K562 (cell line): ENCODE results near the gene UBASH3A.

Source experiments
- ADNP ChIP-seq: fragments of 200-800 bp; sonication (Bioruptor generic); IDR thresholded peaks from 2 replicates; pipeline ENCODE4 v1.6.1; 2016; ENCODE audit warnings: missing genetic modification characterization, missing compliant biosample characterization
- BACH1 ChIP-seq: fragments of 200-800 bp; sonication (Bioruptor generic); IDR thresholded peaks from 2 replicates; pipeline ENCODE4 v1.6.1; 2016; ENCODE audit warnings: missing genetic modification characterization, missing compliant biosample characterization
- E2F3 ChIP-seq: fragments of 250-450 bp; sonication (Bioruptor Pico); IDR thresholded peaks from 2 replicates; pipeline ENCODE4 v1.4.0; 2020; ENCODE audit warnings: mild to moderate bottlenecking
- ZKSCAN1 ChIP-seq: fragments of 150-350 bp; IDR thresholded peaks from 2 replicates; pipeline ENCODE4 v1.6.1; 2016; ENCODE audit warnings: low read depth, low read length
- TF ChIP-seq, protein P1 (sequence below): sonication (generic); formaldehyde crosslinking; IDR thresholded peaks from 2 replicates; pipeline ENCODE4 v1.8.0; 2023; ENCODE audit warnings: missing genetic modification reagents, mild to moderate bottlenecking, borderline replicate concordance

DNA sequence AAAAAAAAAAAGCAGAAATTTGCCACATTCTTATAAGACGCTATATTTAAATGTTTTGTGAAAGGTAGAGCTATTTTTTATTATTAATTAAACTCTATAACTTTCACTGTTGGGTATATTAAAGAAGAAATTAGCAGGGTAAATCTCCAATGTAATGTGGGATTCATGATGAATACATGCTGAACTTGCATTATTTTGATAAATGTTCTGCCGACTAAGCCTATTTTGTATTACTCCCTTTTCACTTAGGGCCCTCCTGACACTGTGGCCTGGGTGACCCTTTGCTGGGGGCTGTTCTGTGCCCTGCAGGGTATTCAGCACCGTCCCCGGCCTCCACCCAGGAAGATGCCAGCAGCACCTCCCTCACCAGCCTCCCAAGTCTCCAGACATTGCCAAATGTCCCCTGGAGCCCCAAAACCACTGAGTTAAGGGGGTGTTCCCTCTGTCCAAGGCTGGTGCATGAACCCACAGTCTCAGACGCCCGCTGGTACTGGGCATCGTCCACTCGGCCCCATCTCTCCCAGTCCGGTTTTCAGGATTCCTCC is 69.9 kb downstream of the UBASH3A start:
- TF ChIP-seq E2F3 (CRISPR knock-in tag) (no peak), ZKSCAN1 (no peak), BACH1 (tag) (no peak), ADNP (tag) (no peak)
- TF ChIP-seq, protein P1, sequence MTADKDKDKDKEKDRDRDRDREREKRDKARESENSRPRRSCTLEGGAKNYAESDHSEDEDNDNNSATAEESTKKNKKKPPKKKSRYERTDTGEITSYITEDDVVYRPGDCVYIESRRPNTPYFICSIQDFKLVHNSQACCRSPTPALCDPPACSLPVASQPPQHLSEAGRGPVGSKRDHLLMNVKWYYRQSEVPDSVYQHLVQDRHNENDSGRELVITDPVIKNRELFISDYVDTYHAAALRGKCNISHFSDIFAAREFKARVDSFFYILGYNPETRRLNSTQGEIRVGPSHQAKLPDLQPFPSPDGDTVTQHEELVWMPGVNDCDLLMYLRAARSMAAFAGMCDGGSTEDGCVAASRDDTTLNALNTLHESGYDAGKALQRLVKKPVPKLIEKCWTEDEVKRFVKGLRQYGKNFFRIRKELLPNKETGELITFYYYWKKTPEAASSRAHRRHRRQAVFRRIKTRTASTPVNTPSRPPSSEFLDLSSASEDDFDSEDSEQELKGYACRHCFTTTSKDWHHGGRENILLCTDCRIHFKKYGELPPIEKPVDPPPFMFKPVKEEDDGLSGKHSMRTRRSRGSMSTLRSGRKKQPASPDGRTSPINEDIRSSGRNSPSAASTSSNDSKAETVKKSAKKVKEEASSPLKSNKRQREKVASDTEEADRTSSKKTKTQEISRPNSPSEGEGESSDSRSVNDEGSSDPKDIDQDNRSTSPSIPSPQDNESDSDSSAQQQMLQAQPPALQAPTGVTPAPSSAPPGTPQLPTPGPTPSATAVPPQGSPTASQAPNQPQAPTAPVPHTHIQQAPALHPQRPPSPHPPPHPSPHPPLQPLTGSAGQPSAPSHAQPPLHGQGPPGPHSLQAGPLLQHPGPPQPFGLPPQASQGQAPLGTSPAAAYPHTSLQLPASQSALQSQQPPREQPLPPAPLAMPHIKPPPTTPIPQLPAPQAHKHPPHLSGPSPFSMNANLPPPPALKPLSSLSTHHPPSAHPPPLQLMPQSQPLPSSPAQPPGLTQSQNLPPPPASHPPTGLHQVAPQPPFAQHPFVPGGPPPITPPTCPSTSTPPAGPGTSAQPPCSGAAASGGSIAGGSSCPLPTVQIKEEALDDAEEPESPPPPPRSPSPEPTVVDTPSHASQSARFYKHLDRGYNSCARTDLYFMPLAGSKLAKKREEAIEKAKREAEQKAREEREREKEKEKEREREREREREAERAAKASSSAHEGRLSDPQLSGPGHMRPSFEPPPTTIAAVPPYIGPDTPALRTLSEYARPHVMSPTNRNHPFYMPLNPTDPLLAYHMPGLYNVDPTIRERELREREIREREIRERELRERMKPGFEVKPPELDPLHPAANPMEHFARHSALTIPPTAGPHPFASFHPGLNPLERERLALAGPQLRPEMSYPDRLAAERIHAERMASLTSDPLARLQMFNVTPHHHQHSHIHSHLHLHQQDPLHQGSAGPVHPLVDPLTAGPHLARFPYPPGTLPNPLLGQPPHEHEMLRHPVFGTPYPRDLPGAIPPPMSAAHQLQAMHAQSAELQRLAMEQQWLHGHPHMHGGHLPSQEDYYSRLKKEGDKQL = no peak
